Thymus (tissue), 11 donors: ENCODE data around the gene MRTFA. TPM values are rescaled to one million over a fixed set of nuclear protein-coding genes. Genes with fewer than 3 reads are reported as not detected.

ENCODE experiments used
- DNase-seq, 9 donors: peaks; one replicate each; pipeline ENCODE4 v3.0.0-alpha.2; 2013; ENCODE audit warnings: low spot score in 9 of 9, low read depth in 6 of 9, missing footprints in 1 of 9
- H3K27ac ChIP-seq, 2 donors: one replicate each; pipeline ENCODE4 v1.5.1; 2013; ENCODE audit warnings: control low read depth in 1 of 2, low read depth in 1 of 2, low read length in 1 of 2, mild to moderate bottlenecking in 1 of 2, moderate library complexity in 1 of 2
- H3K27me3 ChIP-seq, 2 donors: one replicate each; pipeline ENCODE4 v1.5.1; 2013; ENCODE audit warnings: low read length in 1 of 2; ENCODE audit not compliant: control insufficient read depth in 2 of 2, insufficient read depth in 1 of 2
- H3K36me3 ChIP-seq, 2 donors: one replicate each; pipeline ENCODE4 v1.5.1; 2013; ENCODE audit warnings: low read length in 1 of 2, mild to moderate bottlenecking in 1 of 2, moderate library complexity in 1 of 2; ENCODE audit not compliant: control insufficient read depth in 2 of 2, insufficient read depth in 2 of 2
- H3K4me1 ChIP-seq, 2 donors: one replicate each; pipeline ENCODE4 v1.5.1; 2013; ENCODE audit warnings: low read length in 2 of 2; ENCODE audit not compliant: control insufficient read depth in 2 of 2, insufficient read depth in 2 of 2
- H3K4me3 ChIP-seq, 2 donors: one replicate each; pipeline ENCODE4 v1.5.1; 2013; ENCODE audit warnings: low read length in 2 of 2, control low read depth in 1 of 2, mild to moderate bottlenecking in 1 of 2
- H3K9me3 ChIP-seq, 2 donors: one replicate each; pipeline ENCODE4 v1.5.1; 2013; ENCODE audit warnings: low read length in 1 of 2, mild to moderate bottlenecking in 1 of 2; ENCODE audit not compliant: control insufficient read depth in 2 of 2, insufficient read depth in 1 of 2
- WGBS: extraction: QIAGEN DNeasy Blood & Tissue Kit; methylation state at CpG from one replicate; pipeline ENCODE4 v1.1.7; 2013; 5-methylcytosine and 5-hydroxymethylcytosine counted together
- polyA plus RNA-seq: library from polyadenylated mRNA; stranded (reverse); fragments of 200-250 nt; gene quantifications from one replicate; pipeline ENCODE4 v1.2.3, GENCODE V29; 2013
- total RNA-seq: library from RNA; stranded (reverse); fragments of 120-200 nt; gene quantifications from one replicate; pipeline ENCODE4 v1.2.4, GENCODE V29; 2013
- donor health status: healthy.

MRTFA gene
- total and polyA plus RNA-seq, 2 donors: 16.8 to 37.0 TPM

DNA sequence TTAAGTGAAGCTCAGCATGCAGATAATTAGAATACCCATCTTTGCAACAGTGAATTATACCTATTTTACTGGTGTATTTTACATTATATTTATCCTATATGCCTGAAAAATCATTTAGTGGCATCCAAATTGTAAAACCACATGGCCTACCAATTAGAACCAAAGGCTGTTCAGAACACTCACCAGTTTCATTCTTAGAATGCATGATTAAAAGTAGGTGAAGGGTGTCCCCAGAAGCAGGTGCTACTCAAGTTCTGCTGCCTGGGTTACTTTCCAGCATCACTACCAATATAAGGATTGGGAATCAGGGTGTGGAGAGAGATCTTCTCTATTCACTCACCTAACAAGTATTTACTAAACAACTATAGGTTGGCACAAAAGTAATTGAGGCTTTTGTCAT is 162.8 kb downstream of the MRTFA start:
- Histone ChIP-seq H3K4me1 (no peaks in the 10 kb centered on the region), H3K27me3 (no peaks in the 10 kb centered on the region), H3K9me3 (no peaks in the 10 kb centered on the region), H3K27ac (no peak overlapping the region), H3K4me3 (no peak overlapping the region), H3K36me3 (peaks cover 4 to 6% of the 10 kb centered on the region in 2 donors)
- no peak for DNase-seq

DNA sequence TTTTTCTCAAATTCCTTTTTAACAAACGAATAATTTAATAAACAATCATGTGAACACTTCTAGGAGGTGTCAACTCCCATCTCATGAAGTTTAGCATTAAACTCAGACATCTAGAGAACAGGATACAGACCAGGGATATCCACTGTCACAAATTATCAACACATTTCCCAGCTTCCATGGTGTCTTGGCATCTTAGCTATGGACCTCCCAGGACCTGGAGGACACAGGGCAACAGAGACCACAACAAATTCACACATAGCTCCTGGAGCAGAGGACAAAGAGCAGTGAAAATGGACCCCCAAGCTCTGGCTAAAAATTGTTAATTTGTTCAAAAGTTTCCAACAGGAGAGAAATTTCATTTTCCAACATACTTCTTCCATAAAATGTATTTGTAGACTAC is 163.9 kb downstream of the MRTFA start:
- Histone ChIP-seq H3K4me1 (no peaks in the 10 kb centered on the region), H3K27me3 (no peaks in the 10 kb centered on the region), H3K36me3 (peaks cover 4 to 6% of the 10 kb centered on the region in 2 donors), H3K9me3 (no peaks in the 10 kb centered on the region), H3K27ac (no peak overlapping the region), H3K4me3 (no peak overlapping the region)
- WGBS: 98% methylated on average over 1 of the region's 1 CpG
- DNase-seq: no peak

DNA sequence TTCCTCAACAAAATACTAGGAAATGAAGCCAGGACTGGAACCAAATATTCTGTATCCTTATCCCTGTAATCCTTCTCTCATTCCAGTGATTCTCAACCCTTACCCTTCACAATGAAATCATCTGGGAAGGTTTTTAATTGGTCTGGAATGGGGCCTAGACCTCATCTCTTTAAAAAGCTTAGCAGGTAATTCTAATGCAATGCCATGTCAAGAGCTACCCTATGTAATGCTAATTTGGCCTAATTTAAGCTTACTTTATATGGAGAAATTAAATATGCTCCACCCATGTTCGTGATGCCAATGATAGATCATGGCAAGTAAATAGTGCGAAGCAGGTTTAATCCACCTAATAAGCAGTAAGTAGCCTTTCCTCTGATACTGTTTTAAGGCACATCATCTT is 164.5 kb downstream of the MRTFA start:
- Histone ChIP-seq H3K4me3 (no peak overlapping the region), H3K36me3 (peaks cover 4 to 6% of the 10 kb centered on the region in 2 donors), H3K27me3 (no peaks in the 10 kb centered on the region), H3K9me3 (no peaks in the 10 kb centered on the region), H3K4me1 (no peaks in the 10 kb centered on the region), H3K27ac (no peak overlapping the region)
- DNase-seq: no peak
- over 99% methylated on average over 2 of the region's 2 CpGs for WGBS

DNA sequence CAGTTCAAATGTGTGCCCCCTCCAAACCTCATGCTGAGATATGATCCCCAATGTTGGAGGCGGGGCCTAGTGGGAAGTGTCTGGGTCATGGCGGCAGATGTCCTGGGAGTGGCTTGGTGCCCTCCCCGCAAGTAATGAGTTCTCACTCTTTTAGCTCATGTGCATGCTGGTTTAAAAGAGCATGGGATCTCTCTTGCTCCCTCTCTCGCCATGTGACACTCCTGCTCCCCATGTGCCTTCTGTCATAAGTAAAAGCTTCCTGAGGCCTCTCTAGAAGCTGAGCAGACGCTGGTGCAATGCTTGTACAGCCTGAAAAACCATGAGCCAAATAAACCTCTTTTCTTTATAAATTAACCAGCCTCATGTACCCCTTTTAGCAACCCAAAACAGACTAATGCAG is 167.3 kb downstream of the MRTFA start:
- WGBS: 97% methylated on average over 5 of the region's 5 CpGs
- H3K27me3 ChIP-seq: no peaks in the 10 kb centered on the region
- no peak overlapping the region for H3K4me3 ChIP-seq
- H3K4me1 ChIP-seq: no peaks in the 10 kb centered on the region
- H3K36me3 ChIP-seq: no peaks in the 10 kb centered on the region
- H3K27ac ChIP-seq: no peak overlapping the region
- H3K9me3 ChIP-seq: no peaks in the 10 kb centered on the region
- no peak for DNase-seq

DNA sequence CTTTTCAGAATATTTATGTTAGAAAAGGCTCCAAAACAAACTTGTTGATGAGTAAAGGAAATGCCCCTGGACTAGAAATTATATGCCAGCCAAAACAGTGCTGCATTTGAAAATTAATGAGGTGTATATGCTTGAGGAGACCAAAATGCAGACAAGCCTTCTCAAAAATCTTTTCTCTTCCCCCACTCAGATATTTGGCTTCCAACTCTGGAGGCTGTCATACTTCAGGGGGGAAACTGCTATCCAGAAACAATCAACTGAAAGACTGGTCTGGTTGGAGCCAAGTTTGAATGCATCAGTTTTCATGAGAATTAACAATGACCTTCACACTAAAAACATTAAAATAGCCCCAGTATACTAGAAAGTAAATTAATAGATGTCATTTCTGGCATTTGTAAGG is 167.9 kb downstream of the MRTFA start:
- H3K36me3 ChIP-seq: no peaks in the 10 kb centered on the region
- H3K27ac ChIP-seq: no peak overlapping the region
- DNase-seq: no peak
- no peaks in the 10 kb centered on the region for H3K27me3 ChIP-seq
- H3K9me3 ChIP-seq: no peaks in the 10 kb centered on the region
- no peaks in the 10 kb centered on the region for H3K4me1 ChIP-seq
- H3K4me3 ChIP-seq: no peak overlapping the region

DNA sequence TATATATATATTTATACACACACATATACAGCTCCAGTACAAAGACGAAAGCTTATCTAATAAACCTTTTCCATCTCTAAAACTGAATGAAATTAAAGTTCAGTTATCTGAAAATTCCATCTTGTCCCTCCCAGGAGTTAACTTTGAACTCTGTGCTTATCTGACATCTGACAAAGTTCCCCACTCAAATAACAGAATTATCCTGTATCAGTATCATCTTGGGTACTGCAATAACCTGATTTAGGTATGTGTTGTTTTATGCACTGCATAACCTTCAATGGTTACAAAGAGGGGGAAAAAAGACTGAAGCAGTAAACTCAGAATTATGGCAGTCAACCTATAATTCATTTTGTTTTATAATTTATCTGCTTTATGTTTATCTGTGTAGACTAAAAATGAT is 169.5 kb downstream of the MRTFA start:
- no peak overlapping the region for H3K4me3 ChIP-seq
- no peak overlapping the region for H3K27ac ChIP-seq
- WGBS: 96% methylated on average over 1 of the region's 1 CpG
- H3K4me1 ChIP-seq: peaks cover 7 to 12% of the 10 kb centered on the region in 2 donors
- H3K27me3 ChIP-seq: no peaks in the 10 kb centered on the region
- peaks cover under 1 to 3% of the 10 kb centered on the region in 2 donors for H3K36me3 ChIP-seq
- no peaks in the 10 kb centered on the region for H3K9me3 ChIP-seq
- no peak for DNase-seq

DNA sequence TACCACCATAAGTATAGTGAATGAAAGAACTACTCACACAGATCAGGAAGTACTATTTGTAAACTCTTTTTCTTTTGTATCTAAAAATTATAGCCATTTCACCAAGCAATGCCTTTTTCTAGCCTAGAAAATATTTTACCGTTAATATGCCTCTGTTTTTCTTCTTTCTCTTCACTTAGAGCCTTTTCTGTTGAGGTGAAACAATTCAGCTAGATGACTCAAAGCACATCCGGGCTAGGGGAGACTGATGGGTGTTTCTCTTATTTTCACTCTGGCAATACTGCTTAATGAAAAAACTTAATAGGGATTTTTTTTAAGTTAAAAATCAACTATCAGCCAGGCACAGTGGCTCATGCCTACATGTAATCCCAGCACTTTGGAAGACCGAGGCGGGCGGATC is 172.8 kb downstream of the MRTFA start:
- Histone ChIP-seq H3K4me3 (peak overlapping the region; percentile 51 to 58), H3K27me3 (no peaks in the 10 kb centered on the region), H3K9me3 (no peaks in the 10 kb centered on the region), H3K4me1 (peaks cover 11 to 16% of the 10 kb centered on the region in 2 donors), H3K36me3 (peaks cover 16 to 21% of the 10 kb centered on the region in 2 donors), H3K27ac (peak overlapping the region; percentile 61 to 83)
- DNase-seq: peak in 4 of 9 donors; percentile 24 to 60 (median 44)
- 62% methylated on average over 5 of the region's 5 CpGs for WGBS

DNA sequence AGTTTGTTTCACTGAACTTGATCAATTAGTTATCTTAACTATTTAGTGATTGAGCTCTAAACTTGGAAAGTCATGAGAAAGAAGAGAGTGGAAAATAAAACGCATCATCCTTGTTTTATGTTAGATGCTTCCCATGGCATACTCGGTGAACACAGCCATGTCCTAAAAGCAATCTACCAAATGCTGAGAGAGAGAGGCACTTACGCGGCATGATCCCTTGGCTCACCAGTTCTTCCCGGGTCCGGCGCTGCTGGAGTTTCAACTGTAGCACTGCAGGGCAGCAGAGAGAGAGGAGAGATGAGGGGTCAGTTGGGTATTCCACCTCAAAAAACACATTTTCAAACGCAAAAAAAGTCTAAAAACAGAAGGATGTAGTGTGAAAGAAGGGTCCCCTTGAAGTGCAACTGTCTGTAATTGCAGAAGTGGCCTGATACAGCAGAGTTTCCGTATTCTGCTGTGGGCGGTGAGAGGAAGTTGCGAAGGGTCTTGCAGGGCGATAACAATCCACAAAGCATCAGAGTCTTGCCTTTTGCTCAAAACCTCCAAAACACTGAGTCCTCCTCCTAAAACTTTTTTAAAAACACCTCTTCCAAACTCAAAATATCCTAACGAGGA is 173.4 kb downstream of the MRTFA start:
- H3K4me1 ChIP-seq: peaks cover 11 to 16% of the 10 kb centered on the region in 2 donors
- 7% methylated on average over 13 of the region's 13 CpGs for WGBS
- peak overlapping the region; percentile 61 to 83 for H3K27ac ChIP-seq
- no peaks in the 10 kb centered on the region for H3K27me3 ChIP-seq
- peaks cover 16 to 24% of the 10 kb centered on the region in 2 donors for H3K36me3 ChIP-seq
- no peaks in the 10 kb centered on the region for H3K9me3 ChIP-seq
- H3K4me3 ChIP-seq: peak overlapping the region; percentile 51 to 58
- peak; percentile 22 to 82 (median 49) for DNase-seq

DNA sequence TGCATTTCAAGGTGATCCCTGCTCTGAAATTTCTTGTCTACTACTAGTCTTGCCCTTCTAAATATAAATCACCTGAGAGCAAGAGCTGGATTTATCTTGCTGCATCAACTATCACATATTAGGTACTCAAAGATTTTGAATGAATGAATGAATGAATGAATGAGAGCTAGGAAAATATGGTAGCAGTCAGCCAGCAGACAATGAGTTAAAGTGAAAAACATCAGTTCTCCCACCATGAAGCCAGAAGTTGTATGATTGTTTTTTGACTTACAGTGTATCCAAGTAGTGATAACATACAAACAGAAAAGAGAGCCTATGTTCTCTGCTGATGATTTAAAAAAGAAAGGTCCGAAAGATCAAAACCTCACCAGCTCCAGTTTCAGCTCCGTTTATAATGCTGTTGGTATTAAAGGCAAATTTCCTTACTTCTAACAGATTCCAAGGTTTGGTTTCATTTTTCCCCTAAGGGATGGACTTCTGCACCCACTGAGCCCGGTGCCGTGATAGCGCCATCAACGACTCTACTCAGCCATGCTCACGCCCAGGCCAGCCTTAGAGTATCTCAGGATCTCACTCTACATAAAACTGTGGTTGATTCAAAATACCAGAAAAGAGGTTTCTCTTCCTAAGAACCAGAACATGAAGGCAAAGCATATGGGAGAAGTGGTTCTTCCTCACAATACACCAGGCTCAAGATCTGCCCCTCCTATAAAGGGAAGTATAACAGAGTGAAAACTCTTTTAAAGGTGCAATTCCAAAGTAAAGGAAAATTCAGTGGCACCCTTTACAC is 174.1 kb downstream of the MRTFA start:
- peak in 5 of 9 donors; percentile 12 to 41 (median 18) for DNase-seq
- H3K9me3 ChIP-seq: no peaks in the 10 kb centered on the region
- peak overlapping the region; percentile 61 to 65 for H3K27ac ChIP-seq
- 5% methylated on average over 7 of the region's 7 CpGs for WGBS
- peaks cover 16 to 24% of the 10 kb centered on the region in 2 donors for H3K36me3 ChIP-seq
- H3K4me3 ChIP-seq: peak overlapping the region; percentile 51 to 58
- H3K27me3 ChIP-seq: no peaks in the 10 kb centered on the region
- peaks cover 11 to 16% of the 10 kb centered on the region in 2 donors for H3K4me1 ChIP-seq
